Left kidney (tissue), 2 donors: Measurements from ENCODE around the gene TMEM151A. TPM values are rescaled to one million over a fixed set of nuclear protein-coding genes. Genes with fewer than 3 reads are reported as not detected.

ENCODE experiments used
- DNase-seq: peaks from one replicate; pipeline ENCODE4 v3.0.0-alpha.2; 2013
- polyA plus RNA-seq: library from polyadenylated mRNA; unstranded; fragments of 120-200 nt; gene quantifications from one replicate; pipeline ENCODE4 v1.2.1, GENCODE V29; 2013; ENCODE audit not compliant: insufficient read length

TMEM151A gene
- polyA plus RNA-seq, 1 donor: not detected

- no peak for DNase-seq
Measured at GRCh38 chr11:66322732-66323427, 31.2 kb downstream of the TMEM151A start.

GRCh38 chr11:66323684-66324083 lies 32.0 kb downstream of the TMEM151A start:
- DNase-seq: no peak

- no peak for DNase-seq
Measured at GRCh38 chr11:66324664-66325063, 33.0 kb downstream of the TMEM151A start.

DNA sequence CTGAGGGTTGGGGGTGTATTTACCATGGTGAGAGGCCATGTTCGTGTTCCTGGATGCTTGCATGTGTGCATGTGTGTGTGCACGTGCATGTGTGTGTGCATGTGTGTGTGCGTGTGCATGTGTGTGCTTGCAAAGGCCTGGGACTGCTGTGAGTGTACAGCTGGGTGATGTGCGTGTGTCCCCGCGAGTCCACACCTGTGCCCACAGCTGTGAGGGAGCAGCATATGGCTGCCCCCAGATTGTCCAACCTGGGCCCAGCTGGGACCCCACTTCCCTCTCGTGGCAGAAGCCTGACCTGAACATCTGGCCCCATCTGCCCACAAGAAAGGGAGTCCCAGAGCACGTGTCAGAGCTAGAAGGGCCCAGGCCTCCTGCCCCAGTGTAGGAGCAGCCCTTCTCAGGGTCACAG lies 33.6 kb downstream of the TMEM151A start:
- no peak for DNase-seq

- no peak for DNase-seq
Measured at GRCh38 chr11:66326261-66327111, 34.8 kb downstream of the TMEM151A start.

DNA sequence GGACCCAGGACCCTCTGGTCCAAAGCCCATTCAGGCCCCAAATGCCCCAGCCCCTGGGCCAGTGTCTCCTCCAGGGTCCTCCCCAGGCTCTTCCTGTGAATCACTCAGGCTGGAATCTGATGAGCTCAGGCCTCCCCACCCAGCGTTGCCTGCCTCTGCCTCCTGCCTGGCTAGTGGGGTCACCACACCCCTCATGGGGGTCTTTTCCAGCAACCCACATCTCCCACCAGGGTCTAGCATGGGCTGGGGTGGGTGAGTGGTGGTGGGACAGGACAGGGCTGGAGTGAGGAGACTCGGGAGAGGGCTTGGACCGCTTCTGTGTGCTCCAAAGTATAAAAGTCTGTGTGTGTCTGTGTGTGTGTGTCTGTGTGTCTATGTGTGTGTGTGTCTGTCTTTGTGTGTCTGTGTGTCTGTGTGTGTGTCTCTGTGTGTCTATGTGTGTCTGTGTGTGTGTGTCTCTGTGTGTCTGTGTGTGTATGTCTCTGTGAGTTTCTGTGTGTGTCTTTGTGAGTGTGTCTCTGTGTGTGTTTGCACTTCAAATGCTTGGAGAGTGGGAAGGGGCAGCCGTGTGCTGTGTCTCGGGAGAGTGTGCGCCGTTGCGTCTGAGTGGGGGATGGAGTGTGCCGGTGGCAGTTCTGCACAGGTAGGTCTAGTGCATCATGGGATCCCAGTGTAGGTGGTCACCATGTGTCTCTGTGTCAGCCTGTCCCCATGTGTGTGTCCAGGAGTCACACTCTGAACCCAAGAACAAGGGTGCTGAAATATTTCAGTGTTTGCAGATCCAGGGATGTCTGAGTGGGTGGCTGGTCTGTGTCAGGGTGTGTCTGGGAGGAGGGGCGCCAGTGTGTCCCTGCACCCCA lies 35.7 kb downstream of the TMEM151A start:
- no peak for DNase-seq

GRCh38 chr11:66328031-66328301 lies 36.3 kb downstream of the TMEM151A start:
- DNase-seq: no peak

DNA sequence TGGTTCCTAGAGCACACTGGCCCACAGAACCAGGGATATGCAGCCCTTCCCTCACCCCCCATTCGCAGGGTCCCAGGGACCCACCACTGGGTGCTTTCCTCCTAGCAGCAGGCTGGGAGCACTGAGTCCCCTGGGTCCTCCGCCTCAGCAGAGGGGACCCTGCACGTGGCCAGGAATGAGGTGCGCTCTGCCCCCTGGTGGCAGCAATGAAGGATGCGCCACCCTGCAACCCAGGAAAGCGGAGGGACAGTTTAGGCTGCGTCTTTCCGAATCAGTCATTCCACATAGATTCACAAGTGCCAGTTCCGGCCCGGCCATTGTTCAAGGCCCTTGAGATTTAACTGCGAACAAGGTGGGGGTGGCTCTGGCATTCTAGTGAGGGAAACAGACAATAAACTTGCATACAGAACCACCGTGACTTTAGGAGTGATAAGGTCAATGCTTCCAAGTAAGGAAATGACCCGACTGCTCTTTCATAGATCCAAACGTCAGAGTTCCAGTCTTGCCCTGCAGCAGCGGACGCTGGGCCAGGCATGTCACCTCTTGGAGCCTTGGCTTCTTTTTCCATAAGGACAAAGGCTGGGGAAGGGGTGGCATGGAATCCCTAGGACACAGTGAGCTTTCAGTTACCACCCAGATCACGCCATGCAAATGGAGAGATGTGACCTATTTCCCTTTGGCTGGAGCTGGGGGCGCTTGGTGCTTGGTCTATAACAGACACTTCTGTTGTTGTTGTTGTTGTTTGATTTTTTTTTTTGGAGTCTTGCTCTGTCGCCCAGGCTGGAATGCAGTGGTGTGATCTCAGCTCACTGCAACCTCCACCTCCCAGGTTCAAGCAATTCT lies 36.8 kb downstream of the TMEM151A start:
- no peak for DNase-seq

- no peak for DNase-seq
Measured at GRCh38 chr11:66329165-66329673, 37.5 kb downstream of the TMEM151A start.

GRCh38 chr11:66330931-66331330 lies 39.2 kb downstream of the TMEM151A start:
- no peak for DNase-seq

DNA sequence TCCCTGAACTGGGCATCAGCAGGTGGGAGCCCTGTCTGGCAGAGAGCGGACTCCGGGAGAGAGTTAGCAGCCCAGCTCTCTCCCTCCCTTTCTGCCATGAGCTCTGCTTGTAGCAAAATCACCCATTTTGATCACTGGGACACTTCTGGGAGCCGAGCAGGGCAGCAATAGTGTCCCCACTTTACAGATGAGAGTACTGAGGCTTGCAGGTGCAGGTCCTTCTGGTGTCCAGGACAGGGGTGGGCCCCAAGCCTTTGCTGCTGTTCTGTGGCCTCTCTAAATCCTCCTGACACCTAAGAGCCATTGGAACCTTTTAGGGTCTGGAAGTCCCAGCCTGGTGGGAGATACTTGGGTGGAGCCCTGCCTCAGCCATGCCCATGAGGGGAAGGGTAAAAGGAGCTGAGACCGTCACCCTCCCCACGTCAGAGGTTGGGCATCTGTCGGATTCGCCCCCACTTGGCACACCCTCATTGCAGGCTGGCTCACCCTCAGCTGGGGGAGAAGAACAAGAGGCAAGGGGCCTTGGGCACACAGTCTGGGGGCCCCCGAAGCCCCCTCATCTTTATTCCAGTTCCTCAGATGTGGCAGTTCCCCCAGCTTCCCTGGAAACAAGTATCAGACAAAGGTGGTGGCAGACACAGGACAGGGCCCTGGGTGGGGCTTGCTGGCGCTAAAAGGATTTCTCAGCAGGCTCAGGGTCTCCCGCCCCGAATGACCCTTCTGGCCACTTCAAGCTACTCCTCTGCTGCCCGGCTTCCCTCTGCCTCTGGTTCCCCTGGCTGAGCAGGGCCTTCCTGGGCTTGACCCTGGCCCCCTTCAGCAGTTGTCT lies 40.1 kb downstream of the TMEM151A start:
- no peak for DNase-seq

DNA sequence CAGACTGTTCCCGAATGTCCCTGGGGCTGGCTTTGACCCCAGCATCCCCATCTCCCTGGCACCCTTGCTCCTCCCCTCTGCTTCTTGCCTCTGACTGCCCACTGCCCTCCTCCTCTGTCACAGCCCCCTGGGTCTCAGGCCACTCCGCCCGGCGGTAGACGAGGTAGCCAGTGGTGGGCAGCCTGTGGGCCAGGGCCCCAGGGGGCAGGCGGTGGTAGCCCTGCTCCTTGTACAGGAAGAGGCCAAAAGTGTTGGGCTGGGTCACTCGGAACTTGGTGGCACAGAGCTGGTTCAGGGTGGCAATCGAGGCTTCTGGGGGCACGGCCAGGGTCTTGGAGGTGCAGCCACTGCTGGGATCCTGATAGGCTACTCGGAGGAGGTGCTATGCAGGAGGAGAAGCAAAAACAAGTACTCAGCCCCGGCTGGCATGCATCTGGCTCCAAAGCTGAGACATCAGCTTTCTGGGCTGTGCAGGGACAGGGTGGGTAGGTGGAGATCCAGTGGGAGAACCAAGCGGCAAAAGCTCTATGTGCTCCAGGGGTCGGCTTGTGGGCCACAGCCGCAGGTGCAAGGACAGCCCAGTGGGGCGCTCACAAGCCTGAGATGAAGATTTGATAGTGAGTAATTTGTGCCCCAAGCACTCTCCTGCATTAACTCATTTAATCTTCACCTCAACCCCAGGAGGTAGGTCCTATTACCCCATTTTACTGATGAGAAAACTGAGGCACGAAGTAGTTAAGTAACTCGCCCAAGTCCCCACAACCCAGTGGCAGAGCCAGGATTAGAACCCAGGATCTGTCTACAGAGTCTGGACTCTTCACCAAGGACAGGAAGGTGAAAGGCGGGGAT lies 40.9 kb downstream of the TMEM151A start:
- DNase-seq: no peak

DNA sequence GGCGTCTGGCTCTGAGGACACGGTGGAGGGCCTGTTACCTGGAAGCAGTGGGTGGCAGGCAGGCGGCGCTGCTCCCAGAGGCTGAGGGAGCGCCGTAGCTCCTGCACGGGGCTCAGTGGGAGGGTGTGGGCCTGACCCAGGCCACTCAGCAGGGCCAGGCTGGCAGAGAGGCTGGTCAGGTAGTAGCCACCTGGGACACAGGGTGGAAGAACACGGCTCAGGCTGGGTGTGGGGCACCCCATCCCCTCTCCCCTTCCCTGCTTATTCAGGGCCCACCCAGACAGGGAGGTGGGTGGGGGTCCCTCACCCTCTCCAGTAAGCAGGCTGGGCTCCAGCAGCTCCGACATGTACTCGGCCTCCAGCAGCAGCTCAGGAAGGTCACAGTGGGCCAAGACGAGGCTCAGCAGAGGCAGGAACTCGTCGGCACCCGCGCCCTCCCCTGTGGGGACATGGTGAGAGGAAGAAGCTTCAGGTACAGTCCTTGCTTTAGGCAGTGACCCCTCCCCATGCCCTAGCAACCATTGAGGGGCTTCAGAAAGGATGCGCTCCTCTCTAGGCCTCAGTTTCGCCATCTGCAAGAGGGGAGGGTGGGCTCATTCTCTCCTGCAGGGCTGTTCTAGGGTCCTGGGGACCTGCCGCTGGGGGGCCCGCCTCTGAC lies 41.7 kb downstream of the TMEM151A start:
- DNase-seq: no peak

GRCh38 chr11:66333896-66334604 lies 42.4 kb downstream of the TMEM151A start:
- DNase-seq: no peak

GRCh38 chr11:66334605-66335442 lies 43.1 kb downstream of the TMEM151A start:
- no peak for DNase-seq

GRCh38 chr11:66335531-66336233 lies 44.0 kb downstream of the TMEM151A start:
- no peak for DNase-seq
